ENCODE results near the gene PTPRG.

GRCh38 chr3:61828880-61829721, 267.7 kb downstream of the PTPRG start:
- TF ChIP-seq, protein P1, sequence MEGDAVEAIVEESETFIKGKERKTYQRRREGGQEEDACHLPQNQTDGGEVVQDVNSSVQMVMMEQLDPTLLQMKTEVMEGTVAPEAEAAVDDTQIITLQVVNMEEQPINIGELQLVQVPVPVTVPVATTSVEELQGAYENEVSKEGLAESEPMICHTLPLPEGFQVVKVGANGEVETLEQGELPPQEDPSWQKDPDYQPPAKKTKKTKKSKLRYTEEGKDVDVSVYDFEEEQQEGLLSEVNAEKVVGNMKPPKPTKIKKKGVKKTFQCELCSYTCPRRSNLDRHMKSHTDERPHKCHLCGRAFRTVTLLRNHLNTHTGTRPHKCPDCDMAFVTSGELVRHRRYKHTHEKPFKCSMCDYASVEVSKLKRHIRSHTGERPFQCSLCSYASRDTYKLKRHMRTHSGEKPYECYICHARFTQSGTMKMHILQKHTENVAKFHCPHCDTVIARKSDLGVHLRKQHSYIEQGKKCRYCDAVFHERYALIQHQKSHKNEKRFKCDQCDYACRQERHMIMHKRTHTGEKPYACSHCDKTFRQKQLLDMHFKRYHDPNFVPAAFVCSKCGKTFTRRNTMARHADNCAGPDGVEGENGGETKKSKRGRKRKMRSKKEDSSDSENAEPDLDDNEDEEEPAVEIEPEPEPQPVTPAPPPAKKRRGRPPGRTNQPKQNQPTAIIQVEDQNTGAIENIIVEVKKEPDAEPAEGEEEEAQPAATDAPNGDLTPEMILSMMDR (IDR thresholded peaks at IDR 0.05; ENCODE audit: low read depth, low read length, poor library complexity, severe bottlenecking), result no peak
- no peak for TF ChIP-seq EZH2phosphoT487 (IDR thresholded peaks at IDR 0.05; ENCODE audit: borderline replicate concordance, low read length)

Measured in DOHH2 (cell line).